HG03521 (cell line): ENCODE results near the gene CCDC157.
A peak's percentile ranks its signal among the peaks of the same experiment; 100 is the strongest.

Experiments used
- ATAC-seq: cut with Tn5 transposase; IDR thresholded peaks from one replicate; pipeline ENCODE4 v1.9.1; 2021; ENCODE audit warnings: mild to moderate bottlenecking, moderate library complexity; ENCODE audit not compliant: unreplicated experiment

Gene CCDC157

GRCh38 chr22:30356449-30357235 is at the start of gene CCDC157, which contains the start of gene SF3A1:
Gene CCDC157 (plus strand): TSS chr22:30357007. CDS start chr22:30366001, 8,994 bp downstream.
Gene SF3A1 (minus strand): TSS chr22:30356894. CDS start chr22:30356792, 102 bp downstream.
- ATAC-seq = peak; percentile 89

- ATAC-seq = no peak
Measured at GRCh38 chr22:30307041-30307574, 49.7 kb upstream of the CCDC157 start.

- ATAC-seq = no peak
Measured at GRCh38 chr22:30308093-30308492, 48.7 kb upstream of the CCDC157 start.

GRCh38 chr22:30308518-30309230 is 48.1 kb upstream of the CCDC157 start:
- no peak for ATAC-seq

GRCh38 chr22:30309951-30310741 is 46.7 kb upstream of the CCDC157 start:
- ATAC-seq = peak; percentile 40

GRCh38 chr22:30310881-30311771 is 45.7 kb upstream of the CCDC157 start:
- no peak for ATAC-seq

- ATAC-seq = no peak
Measured at GRCh38 chr22:30312053-30312452, 44.8 kb upstream of the CCDC157 start.

- ATAC-seq = no peak
Measured at GRCh38 chr22:30313527-30314363, 43.1 kb upstream of the CCDC157 start.

- no peak for ATAC-seq
Measured at GRCh38 chr22:30314915-30315314, 41.9 kb upstream of the CCDC157 start.

GRCh38 chr22:30315962-30316576 is 40.7 kb upstream of the CCDC157 start:
- ATAC-seq = no peak

- ATAC-seq = no peak
Measured at GRCh38 chr22:30317778-30318177, 39.0 kb upstream of the CCDC157 start.

- ATAC-seq = no peak
Measured at GRCh38 chr22:30318799-30319419, 37.9 kb upstream of the CCDC157 start.

GRCh38 chr22:30320021-30320556 is 36.7 kb upstream of the CCDC157 start:
- ATAC-seq = no peak

GRCh38 chr22:30321461-30321860 is 35.3 kb upstream of the CCDC157 start:
- no peak for ATAC-seq

GRCh38 chr22:30323246-30323645 is 33.6 kb upstream of the CCDC157 start:
- ATAC-seq = no peak

- ATAC-seq = no peak
Measured at GRCh38 chr22:30324014-30324730, 32.6 kb upstream of the CCDC157 start.

- no peak for ATAC-seq
Measured at GRCh38 chr22:30325065-30325720, 31.6 kb upstream of the CCDC157 start.
